Esophagus squamous epithelium (tissue), 4 donors: ENCODE measurements around the gene PMM1.

Experiments
- CTCF ChIP-seq, 6 experiments: fragments of 450-650 bp in 4 of 6; fragments of 200-600 bp in 2 of 6; sonication (generic) in 2 of 6; IDR thresholded peaks; one replicate each; pipeline ENCODE4 v1.5.1; 2016 to 2019; ENCODE audit warnings: antibody characterized with exemption in 6 of 6, mild to moderate bottlenecking in 4 of 6, moderate library complexity in 4 of 6
- POLR2A ChIP-seq, 4 donors: fragments of 450-650 bp; IDR thresholded peaks; one replicate each; pipeline ENCODE4 v1.6.1; 2017; ENCODE audit warnings: antibody characterized with exemption in 4 of 4, mild to moderate bottlenecking in 4 of 4, moderate library complexity in 3 of 4

- TF ChIP-seq CTCF (IDR thresholded peaks at IDR 0.05) (no peak), POLR2A (IDR thresholded peaks at IDR 0.05) (no peak)
These were observed 8.0 kb upstream of the PMM1 start for GRCh38 chr22:41597635-41597953.
